Measurements from ENCODE around the gene PAX3. TPM values are rescaled to one million over a fixed set of nuclear protein-coding genes. Genes with fewer than 3 reads are reported as not detected.

PAX3 gene
- total and polyA plus RNA-seq, 2 of the 13 experiments (the other 11 are each of a cell fraction or from before 2014, with no cell fraction given): 0.07 TPM; not detected in 1

GRCh38 chr2:222300726-222301052, 1.9 kb upstream of the PAX3 start:
- no peak for ATAC-seq
- Histone ChIP-seq H3K9ac (ENCODE audit: insufficient read depth, low read depth, low read length) (no peak overlapping the region), H3K79me2 (ENCODE audit: insufficient read depth, low read length) (no peaks in the 10 kb centered on the region), H3K36me3 (replicated peaks in 1 of 2; ENCODE audit: control insufficient read depth in 1 of 2, insufficient read depth in 2 of 2, low read length in 2 of 2) (no peaks in the 10 kb centered on the region), H3K4me2 (ENCODE audit: low read depth, low read length) (no peak overlapping the region), H3K4me3 (replicated peaks in 1 of 3; ENCODE audit: insufficient read depth in 1 of 3, low read depth in 2 of 3, low read length in 3 of 3) (no peak overlapping the region), H2AFZ (ENCODE audit: low read length) (no peak overlapping the region), H3K27me3 (ENCODE audit: control insufficient read depth in 1 of 2, insufficient read depth in 2 of 2, low read length in 2 of 2) (peaks cover 28 to 100% of the 10 kb centered on the region in 2 experiments), H3K9me3 (ENCODE audit: low read length) (no peaks in the 10 kb centered on the region), H4K20me1 (ENCODE audit: insufficient read depth, low read length) (no peaks in the 10 kb centered on the region), H3K4me1 (ENCODE audit: insufficient read depth, low read length) (peaks cover 7% of the 10 kb centered on the region), H3K27ac (ENCODE audit: extremely low read length, insufficient read depth, low read length) (no peak overlapping the region)
- DNase-seq (ENCODE audit: low spot score): no peak
- no peak for FAIRE-seq
- 20% methylated on average over 8 of the region's 11 CpGs for WGBS (ENCODE audit: low lambda C conversion rate)
- intact Hi-C loops (cut with micrococcal nuclease; ENCODE audit: unreplicated experiment) (no loop called here), in situ Hi-C loops (cut with HindIII; ENCODE audit: extremely low pct_ligation_motif_present, low pct_unique_long_range_greater_than_20kb) (no loop called here)
- BruUV-seq (replicated peaks): no TSS peak
- POLR2A ChIA-PET: no interaction called here
- CTCF ChIA-PET (ENCODE audit: low intra/inter-chr PET ratio, low total read pairs): no interaction called here
- TF ChIP-seq ZNF564 (CRISPR knock-in tag; IDR thresholded peaks at IDR 0.05): no peak
- no peak for TF ChIP-seq GATAD2A (CRISPR knock-in tag; IDR thresholded peaks at IDR 0.05)
- no peak for TF ChIP-seq ZNF878 (CRISPR knock-in tag; IDR thresholded peaks at IDR 0.05)
- TF ChIP-seq EHMT2 (IDR thresholded peaks at IDR 0.05; ENCODE audit: borderline replicate concordance, low read depth, low read length): no peak
- no peak for TF ChIP-seq RORA (CRISPR knock-in tag; IDR thresholded peaks at IDR 0.05)
- no peak for TF ChIP-seq ATF7-NPFF (CRISPR knock-in tag; IDR thresholded peaks at IDR 0.05; ENCODE audit: low read depth)
- no peak for TF ChIP-seq GABPA (IDR thresholded peaks at IDR 0.05; ENCODE audit: low read depth, low read length)
- TF ChIP-seq GABPA (CRISPR knock-in tag; IDR thresholded peaks at IDR 0.05; ENCODE audit: low read depth): no peak
- no peak for TF ChIP-seq ZNF549 (CRISPR knock-in tag; IDR thresholded peaks at IDR 0.05)
- no peak for TF ChIP-seq AHR (CRISPR knock-in tag; IDR thresholded peaks at IDR 0.05)
- TF ChIP-seq CEBPG (CRISPR knock-in tag; IDR thresholded peaks at IDR 0.05): no peak
- TF ChIP-seq ZBTB21 (CRISPR knock-in tag; IDR thresholded peaks at IDR 0.05): no peak
- no peak for TF ChIP-seq SETDB1 (CRISPR knock-in tag; IDR thresholded peaks at IDR 0.05; ENCODE audit: borderline replicate concordance)
- no peak for TF ChIP-seq ZNF280D (CRISPR knock-in tag; IDR thresholded peaks at IDR 0.05)
- TF ChIP-seq BATF2 (CRISPR knock-in tag; IDR thresholded peaks at IDR 0.05): no peak
- TF ChIP-seq GZF1 (CRISPR knock-in tag; IDR thresholded peaks at IDR 0.05): no peak
